Lower leg skin (tissue), 3 donors: ENCODE data around the gene STK38L.

Source experiments
- POLR2A ChIP-seq, 2 donors: fragments of 450-650 bp; IDR thresholded peaks; one replicate each; pipeline ENCODE4 v1.6.1; 2016 to 2017; ENCODE audit warnings: antibody characterized with exemption in 2 of 2, mild to moderate bottlenecking in 1 of 2, moderate library complexity in 1 of 2
- TF ChIP-seq, protein P1 (sequence below), 3 donors: fragments of 450-650 bp; IDR thresholded peaks; one replicate each; pipeline ENCODE4 v1.5.1; 2016; ENCODE audit warnings: antibody characterized with exemption in 3 of 3, mild to moderate bottlenecking in 3 of 3, moderate library complexity in 2 of 3

DNA sequence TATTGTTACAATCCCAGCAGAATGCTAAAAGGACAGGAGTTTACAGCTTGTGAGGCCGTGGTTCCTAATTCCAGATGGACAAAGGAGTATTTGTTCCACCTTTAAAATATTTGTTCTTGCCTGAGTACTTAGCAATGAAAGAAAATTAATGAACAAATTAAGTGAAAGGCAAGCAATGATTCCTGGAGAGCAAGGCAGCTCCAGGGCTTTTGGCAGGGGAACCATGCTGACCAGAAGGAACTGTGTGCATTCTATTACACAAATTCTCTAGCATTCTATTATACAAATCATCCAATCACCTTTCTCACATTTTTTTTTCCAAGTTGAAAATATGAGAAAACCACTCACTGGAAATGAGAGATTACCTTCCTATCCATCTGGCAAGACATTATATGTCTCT, 86.8 kb downstream of the STK38L start:
- TF ChIP-seq, protein P1, sequence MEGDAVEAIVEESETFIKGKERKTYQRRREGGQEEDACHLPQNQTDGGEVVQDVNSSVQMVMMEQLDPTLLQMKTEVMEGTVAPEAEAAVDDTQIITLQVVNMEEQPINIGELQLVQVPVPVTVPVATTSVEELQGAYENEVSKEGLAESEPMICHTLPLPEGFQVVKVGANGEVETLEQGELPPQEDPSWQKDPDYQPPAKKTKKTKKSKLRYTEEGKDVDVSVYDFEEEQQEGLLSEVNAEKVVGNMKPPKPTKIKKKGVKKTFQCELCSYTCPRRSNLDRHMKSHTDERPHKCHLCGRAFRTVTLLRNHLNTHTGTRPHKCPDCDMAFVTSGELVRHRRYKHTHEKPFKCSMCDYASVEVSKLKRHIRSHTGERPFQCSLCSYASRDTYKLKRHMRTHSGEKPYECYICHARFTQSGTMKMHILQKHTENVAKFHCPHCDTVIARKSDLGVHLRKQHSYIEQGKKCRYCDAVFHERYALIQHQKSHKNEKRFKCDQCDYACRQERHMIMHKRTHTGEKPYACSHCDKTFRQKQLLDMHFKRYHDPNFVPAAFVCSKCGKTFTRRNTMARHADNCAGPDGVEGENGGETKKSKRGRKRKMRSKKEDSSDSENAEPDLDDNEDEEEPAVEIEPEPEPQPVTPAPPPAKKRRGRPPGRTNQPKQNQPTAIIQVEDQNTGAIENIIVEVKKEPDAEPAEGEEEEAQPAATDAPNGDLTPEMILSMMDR (IDR thresholded peaks at IDR 0.05) = no peak
- TF ChIP-seq POLR2A (IDR thresholded peaks at IDR 0.05) = no peak
